HS-27A (cell line): Measurements from ENCODE around the gene C18orf63.

Experiments used
- DNase-seq: peaks from one replicate; pipeline ENCODE4 v3.0.0-alpha.2; 2012; ENCODE audit warnings: low read depth, missing footprints

C18orf63 gene

DNA sequence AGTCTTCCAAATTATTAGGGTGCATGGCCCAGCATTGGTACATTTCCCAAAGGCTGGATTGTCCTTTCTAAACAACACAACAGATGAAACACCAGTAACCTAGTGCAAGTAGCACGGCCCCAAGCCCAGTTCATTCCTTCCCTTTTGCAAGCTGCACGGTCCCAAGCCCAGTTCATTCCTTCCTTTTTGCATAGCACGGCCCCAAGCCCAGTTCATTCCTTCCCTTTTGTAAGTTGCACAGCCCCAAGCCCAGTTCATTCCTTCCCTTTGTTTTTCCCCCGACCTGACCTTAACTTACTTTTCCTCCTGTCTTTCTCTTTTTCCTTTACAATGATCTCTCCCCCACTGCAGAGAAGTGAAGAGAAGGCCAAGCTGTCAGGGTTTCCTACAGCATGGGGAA lies 60.9 kb downstream of the C18orf63 start:
- DNase-seq, result no peak

DNA sequence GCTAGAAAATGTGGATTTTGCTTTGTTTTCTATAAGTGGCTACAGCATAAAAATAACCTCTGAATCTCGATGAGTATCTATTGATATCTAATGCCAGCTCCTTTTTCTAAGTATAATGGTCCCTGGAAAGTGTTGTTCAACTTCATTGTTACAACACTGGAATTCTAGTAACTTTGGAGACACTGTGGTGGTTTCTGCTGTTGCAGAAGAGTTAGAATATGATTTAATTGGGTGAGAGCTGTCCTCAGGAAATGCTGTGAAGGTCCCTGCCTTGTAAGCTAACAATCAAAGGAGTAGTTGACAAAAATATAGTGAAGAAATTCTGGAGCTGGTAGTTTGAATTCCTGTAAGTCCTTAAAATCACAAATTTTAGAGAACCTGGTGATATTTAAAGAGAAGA lies 62.1 kb downstream of the C18orf63 start:
- no peak for DNase-seq

DNA sequence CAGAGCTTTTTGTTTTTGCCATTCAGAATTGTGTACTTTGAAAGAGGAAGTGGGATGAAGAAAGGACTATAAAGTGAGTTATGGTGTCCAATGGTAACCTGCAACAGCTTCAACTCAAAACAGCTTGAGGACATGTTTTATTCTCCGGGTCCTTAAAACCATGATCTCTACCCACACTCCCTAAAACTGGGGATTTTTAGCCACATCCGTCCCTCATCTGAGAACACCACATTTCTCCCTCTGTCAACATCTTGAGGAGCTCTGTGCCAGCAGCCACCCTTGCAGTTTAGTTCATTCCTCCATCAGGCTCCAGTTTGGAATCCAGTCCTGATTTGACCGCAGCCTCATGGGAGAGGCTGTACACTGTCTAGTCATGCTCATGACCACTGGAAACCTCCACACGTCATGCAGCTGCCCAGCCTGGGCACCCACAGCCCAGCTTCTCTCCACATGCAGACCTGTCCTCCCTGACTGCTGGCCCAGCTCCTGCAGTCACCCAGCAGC lies 62.6 kb downstream of the C18orf63 start:
- no peak for DNase-seq

DNA sequence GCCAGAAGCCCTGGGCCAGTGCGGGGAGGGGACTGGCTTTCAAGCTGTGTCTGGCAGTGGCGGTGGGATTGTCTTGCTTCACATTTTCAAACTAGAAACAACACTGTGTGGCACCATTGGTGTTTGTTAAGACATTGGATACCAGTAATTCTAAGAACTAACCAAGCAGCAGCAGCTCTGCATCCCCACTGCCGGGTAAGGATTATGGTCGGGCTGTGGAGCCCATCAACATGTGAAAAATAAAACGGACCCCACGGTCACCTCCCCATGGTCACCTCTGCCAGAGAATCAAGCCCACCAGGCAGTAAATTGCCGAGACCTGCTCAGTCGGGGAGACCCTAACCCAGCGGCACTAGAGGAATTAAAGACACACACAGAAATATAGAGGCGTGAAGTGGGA lies 65.3 kb downstream of the C18orf63 start:
- no peak for DNase-seq

DNA sequence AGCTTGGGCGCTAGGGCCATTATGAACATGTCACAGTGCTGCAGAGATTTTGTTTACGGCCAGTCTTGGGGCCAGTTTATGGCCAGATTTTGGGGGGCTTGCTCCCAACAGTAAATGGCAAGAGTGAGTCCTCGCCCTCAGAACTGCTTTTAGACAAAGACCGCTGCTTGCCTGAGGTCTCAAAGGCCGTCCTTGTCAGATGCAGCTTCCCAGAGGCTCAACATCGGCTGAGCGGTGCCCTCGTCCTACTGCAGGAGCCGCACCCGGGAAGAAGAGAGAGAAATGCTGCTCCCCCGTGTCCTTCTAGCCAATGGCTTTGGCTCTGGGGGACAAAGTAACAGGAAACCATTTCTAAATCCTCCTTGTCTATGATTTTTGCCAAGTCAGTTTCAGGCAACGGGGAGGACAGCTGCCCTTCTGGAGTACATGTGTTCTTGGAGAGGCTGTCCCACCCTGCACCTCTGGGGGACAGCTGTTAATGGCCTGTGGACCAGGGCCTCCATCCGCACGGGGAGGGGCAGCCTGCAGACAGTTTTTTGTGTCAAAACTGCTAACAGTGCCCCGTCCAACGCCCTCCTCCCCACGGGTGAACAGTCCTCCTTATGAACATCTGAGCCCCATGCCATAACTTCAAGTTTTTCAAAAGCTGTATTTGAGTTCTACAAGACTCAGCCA lies 66.1 kb downstream of the C18orf63 start:
- DNase-seq, result no peak

DNA sequence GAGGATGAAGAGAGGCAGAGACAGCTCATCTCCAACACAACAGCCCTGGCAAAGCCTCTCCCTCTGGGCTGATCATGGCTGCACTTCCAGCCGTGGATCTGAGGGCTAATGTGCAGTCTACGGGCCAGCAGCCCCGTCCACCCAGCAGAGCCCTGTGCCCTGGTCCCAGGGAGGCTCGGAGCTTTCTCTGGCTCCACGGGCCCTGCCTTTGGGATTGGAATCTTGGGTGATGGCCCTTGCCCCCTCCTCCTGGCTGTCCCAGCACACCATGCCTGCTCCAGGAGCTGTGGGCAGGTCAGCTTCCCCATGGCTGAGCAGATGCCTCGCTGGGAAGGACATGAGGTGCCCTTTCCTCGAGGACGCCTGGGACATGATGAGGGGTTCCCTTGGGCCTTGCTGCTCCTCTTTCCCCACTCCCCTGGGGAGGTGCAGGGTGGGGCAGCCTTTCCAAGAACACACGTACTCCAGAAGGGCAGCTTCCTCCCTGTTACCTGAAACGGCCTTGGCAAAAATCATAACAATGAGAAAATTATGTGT lies 66.9 kb downstream of the C18orf63 start:
- DNase-seq, result no peak

DNA sequence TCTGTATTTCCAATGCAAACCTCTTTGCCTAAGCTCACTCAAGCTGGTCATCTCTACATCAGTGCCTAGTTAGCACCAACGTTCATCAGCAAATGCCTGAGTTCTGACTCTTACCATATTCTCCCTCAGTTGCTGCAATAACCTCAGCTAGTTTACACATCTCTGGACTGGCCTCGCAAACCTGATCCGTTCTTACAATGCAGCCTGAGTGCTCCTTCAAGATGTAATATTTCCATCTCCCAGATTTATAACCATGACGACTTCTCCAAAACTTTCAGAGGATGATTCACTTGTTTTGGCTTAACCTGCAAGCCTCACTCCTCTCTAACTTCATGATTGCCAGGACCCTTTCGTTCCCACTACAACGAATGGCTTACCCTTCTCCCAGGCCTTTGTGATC lies 71.7 kb downstream of the C18orf63 start:
- DNase-seq, result no peak

DNA sequence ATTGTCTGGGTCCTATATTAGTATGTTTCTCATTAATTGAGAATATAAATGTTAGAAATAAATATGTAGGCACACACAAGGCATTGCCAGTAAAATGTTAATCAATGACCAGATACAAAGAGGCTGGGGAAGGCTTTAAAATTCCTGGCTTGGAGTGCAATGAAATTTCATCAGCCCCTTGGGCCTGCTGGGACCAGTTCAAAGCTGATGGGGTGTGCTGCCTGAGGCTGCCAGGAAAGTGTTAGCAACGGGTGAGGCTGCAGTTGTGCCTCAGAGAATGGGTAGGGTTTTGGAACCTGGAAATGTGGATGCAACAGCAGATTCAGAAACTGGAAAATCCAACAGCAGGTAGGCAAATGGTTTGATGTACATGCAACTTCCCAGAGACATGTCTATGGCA lies 72.6 kb downstream of the C18orf63 start:
- DNase-seq, result no peak

DNA sequence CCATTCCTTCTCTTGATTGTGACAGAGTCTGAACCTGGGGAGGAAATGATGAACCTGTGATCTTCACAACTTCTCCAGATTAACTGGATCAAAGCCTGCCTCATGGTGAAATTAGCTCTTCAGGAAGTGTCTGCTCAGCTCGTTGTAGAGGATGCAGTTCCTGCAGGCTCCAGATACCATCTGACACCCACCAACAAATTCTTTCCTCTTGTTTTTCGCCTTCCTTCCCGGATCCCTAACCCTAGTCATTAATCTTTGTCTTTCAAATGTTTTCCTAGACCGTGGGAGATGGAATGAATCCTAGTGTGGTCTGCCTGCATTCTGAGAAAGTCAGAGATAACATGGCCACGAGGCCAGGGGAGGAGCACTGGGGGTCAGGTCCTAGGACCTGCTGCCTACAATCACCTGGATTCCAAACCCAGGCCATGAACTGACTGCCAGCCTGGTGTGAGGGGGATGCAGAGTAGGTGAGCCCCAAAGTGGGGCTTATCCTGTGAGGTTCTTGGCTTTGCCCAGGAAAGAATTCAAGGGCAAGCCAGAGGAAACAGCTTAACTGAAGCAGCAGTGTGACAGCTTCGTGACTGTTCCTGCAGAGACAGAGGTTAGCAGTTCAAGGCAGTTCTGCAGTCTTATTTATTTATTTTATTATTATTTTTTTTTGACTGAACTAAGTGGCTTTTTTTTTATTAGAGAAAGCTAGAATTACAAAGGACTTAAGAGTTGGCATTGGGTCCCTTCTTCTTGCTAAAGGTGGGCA lies 73.7 kb downstream of the C18orf63 start:
- no peak for DNase-seq

DNA sequence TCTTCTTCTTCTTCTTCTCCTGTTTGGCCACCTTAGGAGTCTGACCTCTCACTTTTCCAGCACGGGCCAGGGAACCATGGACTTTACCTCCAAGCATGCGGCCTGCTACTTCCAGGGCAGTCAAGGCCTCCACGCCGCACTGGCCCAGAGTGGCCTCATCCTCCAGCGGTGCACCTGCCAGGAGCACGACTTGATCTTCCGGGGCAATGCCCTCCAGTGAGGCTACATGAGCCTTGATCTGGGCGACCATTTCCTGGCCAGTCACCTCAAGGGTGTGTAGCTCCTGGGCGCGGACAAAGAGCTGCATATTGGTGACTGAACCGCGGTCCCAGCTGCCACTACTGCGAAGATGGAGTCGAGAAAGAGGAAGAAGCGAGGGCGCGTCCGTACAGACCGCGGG lies 74.4 kb downstream of the C18orf63 start:
- no peak for DNase-seq

DNA sequence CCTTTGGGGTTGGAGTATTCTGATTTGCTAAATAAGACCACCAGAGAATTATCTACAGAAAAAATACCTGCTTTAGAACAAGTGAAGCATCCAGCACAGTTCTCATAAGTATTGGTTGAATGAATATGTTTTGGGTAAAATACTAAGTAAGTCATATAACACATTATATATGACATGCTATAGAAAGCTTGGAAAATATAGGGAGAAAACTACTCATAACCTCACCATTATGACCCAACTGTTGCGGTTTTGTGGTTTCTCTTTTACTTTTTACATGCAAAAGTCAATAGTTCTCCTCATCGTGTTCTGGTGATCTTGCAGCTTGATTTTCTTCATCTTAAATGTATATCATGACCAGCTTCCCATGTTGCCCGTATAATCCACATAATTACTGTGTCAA lies 75.3 kb downstream of the C18orf63 start:
- no peak for DNase-seq

DNA sequence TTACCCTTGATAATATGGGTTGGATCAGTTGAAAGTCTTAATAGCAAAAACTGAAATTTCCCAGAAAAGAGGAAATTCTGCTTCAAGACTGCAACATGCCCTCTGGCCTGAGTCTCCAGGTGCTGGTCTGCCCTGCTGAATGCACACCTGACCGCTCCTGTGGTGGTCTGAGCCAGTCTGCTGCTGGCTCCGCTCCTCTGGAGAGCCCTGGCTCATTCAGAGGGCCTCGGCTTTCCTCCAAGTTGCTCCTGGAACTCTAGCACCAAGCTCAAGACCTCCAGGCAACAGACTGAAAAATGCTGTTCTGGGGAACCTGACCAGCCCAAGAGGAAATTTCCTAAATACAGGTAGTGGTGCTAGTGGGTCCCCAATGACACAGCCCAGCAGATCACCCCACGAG lies 76.7 kb downstream of the C18orf63 start:
- no peak for DNase-seq

DNA sequence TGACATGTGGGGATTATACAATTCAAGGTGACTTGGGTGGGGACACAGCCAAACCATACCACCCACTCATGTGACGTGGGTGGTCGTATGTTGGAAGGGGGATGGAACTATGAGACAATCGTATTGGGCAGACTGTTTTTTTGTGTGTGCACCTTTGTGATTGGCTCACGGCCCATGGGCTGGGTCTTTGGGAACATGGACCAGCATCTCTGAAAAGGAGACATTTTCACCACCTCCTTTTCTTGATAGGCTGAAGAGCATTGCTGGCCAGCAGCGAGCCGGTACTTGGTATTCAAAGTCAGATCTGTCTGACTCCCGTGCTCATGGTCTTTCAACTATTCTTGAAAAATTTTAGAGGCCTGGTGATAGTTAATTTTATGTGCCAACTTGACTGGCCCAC lies 79.4 kb downstream of the C18orf63 start:
- no peak for DNase-seq

DNA sequence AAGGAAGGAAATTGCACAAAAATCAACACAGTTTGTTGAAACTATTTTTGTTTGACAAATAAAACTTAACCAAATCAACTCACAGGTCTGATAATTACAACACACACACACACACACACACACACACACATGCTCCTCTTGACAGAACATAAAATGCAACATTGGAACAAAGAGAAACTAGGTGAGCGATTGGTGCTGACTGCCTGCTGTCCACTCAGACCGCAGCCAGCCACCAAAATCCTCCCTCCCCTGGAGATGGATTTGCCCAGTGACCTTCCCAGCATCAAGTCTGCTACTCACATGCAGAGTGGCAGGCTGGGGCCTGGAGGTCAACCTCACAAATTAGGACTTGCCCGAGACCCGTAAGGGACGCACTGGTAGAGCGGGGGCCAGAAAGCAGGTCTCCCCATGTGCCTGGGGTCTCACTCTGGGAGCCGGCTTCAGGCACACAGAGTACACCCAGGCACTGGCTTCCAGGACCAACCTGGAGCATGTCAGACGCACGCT lies 80.1 kb downstream of the C18orf63 start:
- DNase-seq, result no peak

DNA sequence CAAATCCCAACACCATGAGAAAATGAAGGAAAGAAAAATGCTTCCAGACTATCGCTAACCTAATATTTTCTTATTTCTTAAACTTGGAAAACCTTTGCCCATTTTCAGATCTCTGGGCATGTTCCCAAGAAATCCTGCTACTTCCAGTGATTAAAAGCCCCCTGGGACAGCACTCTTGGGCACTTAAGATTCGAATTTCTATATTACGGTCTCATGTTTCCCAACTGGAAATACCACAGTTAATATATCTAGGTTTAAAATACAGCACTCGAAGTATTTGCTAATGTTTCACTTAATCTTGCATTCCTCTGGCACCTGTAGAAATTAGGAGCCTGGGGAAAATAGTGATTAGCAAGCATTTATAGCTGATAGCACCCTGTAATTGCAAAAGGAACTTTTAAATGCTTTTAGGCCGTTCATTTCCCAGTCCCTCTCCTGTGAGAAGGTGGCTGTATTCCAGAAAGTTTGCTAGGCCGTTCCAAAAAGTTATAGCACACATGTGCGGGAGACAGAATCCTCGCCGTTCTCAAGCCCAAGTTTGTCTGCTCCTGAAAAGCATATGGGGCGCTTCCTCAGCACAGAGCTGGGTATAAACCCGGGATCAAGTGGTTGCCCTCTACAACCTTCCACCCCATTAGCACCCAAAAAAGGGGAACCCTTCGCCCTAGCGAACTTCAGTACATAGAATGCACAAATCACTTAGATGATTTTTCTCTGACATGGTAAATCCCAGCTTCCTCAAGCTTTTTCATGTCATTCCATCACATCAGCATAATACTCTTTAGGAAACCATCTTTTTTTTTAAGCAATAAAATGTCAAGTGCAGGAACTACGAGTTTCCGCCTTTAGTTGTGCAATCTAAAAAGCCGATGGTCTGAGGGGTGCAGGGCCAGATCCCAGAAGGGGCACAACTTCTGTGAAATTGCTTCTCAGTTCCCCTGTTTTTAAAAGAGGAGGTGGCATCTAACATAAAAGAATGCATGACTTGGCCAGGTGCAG lies 80.8 kb downstream of the C18orf63 start:
- DNase-seq, result no peak

DNA sequence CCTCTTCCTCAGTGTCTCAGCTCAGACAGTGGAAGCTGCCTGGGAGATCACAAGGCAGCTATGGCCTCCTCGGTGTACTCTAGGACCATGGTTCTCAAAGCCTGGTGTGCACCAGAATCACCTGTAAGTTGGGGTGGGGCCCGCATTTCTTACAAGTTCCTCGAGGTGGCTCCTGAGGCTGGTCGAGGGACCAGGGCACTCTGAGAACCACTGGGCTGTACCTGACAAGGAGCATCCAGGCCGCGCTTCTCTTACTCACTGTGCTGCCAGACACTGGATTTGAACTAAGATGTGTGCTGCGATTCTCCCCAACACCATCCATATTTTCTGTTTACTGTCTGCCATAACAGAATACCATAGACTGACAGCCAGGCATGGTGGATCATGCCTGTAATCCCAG lies 81.9 kb downstream of the C18orf63 start:
- no peak for DNase-seq

DNA sequence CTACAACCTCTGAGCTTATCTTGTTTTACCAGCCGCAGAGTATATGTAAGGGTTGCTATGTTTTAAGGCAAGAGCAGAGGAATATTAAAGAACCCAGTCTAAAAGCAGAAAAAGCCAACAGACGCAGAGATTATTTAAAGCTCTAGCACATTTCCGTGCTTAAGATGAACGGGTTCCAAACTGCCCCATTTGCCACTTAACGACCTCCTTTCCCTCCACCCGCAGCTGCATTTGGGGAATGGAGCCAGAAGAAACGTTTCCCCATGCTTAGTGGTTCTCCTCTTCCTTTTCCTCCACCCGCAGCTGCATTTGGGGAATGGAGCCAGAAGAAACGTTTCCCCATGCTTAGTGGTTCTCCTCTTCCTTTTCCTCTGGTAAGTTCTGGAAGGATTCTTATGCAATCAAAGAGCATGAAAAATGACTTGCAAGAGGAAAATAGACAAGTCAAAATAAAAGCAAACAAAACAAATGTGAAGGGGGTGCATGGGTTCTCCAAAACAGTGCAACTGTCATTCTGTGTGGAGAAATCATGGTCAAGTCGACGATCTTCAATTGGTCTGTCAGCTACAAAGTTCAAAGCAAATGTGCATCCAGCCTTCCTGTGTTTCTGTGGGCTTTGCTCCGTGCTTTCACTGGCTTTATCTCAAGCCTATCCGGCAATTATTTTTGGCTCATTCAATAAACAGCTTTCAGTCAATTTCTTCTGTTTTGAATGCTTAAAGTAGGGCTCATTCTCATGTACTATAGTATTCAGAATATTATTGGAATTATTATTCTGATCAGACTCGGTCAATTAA lies 83.7 kb downstream of the C18orf63 start:
- no peak for DNase-seq

DNA sequence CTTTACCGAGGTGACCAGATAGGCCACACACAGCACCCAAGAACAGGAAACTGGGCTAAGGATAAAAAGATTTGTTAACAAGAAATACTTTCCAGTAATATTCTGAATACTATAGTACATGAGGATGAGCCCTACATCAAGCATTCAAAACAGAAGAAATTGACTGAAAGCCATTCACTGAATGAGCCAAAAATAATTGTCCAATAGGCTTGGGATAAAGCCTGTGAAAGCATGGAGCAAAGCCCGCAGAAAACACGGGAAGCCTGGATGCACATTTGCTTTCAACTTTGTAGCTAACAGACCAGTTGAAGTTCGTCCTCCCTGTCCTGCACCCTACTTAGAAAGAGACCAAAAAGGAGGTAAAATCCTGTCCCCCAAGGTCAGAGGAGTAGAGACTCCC lies 85.2 kb downstream of the C18orf63 start:
- no peak for DNase-seq

DNA sequence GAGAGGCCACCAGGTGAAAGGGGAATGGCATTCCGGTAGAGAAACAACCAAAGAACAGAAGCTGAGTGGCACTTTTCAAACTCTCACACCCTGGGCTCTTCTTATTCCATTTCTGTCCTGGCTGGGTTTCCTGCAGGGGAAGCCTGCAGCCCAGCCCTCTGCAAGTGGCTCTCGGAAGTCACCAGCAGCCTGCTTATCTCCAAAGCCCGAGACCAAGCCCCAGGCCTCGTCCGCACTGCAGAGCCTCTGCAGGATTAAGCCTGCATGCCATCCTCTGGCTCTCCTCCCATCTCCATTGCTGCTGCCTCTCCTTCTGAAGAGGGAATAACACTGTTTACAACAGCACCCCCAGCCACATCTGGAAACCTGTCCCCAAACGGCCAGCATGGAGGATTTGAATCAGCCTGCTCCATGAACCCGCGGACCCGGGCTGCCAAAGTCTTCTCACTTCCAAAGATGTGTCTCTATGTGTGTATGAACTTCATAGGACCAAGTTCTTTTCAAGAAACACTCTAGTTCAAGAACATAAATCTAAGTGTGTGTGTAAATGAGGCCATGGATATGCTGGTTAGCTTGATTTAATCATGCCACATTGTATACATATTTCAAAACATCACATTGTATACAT lies 87.3 kb downstream of the C18orf63 start:
- no peak for DNase-seq

DNA sequence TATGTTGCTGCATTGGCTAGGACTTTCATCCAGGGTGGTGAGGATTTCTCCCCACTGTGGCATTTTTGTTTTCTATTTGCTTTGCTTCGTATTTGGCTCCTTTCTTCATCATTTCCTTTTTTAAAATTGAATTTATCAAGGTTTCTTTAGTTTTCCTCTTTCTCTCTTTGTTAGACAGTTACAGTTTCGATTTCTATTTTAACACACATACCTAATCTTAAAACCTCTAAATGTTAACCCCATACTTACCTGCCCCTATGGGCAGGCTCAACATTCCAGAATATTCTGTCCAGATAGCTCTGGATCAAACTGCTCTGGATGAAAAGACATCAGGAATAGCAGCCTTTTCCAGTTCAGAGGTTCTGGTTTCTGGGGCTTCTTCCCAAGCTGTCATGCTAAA lies 92.2 kb downstream of the C18orf63 start:
- DNase-seq, result no peak
